ENCODE results near the gene SYTL2.

SYTL2 gene

DNA sequence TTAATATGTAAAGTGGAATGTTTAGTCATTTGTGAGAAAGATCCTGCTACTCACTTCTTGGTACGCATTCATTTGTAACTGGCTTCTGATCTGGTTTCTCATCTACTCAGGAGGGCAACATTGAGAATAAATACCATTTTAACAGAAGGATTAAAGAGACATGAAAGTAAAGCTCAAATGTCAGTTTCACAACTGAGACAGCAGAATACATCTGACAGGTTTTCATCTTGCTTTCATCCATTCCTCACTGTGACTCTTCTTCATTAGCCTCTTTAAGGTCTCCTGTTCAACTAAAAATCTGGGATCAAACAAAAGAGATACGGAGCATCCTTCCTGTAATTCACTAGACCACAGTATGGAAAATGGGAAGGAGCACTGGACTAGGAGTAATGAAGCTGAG lies 93.5 kb downstream of the SYTL2 start:
- TF ChIP-seq, protein P1, sequence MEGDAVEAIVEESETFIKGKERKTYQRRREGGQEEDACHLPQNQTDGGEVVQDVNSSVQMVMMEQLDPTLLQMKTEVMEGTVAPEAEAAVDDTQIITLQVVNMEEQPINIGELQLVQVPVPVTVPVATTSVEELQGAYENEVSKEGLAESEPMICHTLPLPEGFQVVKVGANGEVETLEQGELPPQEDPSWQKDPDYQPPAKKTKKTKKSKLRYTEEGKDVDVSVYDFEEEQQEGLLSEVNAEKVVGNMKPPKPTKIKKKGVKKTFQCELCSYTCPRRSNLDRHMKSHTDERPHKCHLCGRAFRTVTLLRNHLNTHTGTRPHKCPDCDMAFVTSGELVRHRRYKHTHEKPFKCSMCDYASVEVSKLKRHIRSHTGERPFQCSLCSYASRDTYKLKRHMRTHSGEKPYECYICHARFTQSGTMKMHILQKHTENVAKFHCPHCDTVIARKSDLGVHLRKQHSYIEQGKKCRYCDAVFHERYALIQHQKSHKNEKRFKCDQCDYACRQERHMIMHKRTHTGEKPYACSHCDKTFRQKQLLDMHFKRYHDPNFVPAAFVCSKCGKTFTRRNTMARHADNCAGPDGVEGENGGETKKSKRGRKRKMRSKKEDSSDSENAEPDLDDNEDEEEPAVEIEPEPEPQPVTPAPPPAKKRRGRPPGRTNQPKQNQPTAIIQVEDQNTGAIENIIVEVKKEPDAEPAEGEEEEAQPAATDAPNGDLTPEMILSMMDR (conservative IDR thresholded peaks at IDR 0.05; ENCODE audit: control insufficient read depth, insufficient read depth, low read depth, low read length), result no peak
- no peak for DNase-seq (ENCODE audit: low read depth)
- no peak overlapping the region for H3K4me3 ChIP-seq (ENCODE audit: control insufficient read depth, low read depth, low read length)

DNA sequence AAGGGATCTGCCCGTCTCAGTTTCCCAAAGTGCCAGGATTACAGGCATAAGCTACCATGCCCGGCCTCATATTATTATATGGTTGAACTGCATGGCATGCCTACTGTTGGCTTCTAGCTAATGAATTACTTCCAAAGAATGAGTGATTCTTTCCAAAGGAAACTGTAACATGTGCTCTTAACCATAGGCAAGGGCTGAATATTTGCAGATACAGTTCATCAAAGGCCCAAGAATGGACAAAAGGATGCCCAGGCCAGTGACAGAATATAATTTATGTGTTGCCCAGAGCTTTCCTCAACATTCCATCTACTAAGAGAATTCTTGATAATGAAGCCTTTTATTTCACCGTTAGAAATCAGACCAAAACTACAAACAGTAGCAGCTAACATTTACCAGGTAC lies 98.0 kb downstream of the SYTL2 start:
- H3K4me3 ChIP-seq (ENCODE audit: control insufficient read depth, low read depth, low read length), result no peak overlapping the region
- no peak for DNase-seq (ENCODE audit: low read depth)
- TF ChIP-seq, protein P1 (conservative IDR thresholded peaks at IDR 0.05; ENCODE audit: control insufficient read depth, insufficient read depth, low read depth, low read length), result no peak

DNA sequence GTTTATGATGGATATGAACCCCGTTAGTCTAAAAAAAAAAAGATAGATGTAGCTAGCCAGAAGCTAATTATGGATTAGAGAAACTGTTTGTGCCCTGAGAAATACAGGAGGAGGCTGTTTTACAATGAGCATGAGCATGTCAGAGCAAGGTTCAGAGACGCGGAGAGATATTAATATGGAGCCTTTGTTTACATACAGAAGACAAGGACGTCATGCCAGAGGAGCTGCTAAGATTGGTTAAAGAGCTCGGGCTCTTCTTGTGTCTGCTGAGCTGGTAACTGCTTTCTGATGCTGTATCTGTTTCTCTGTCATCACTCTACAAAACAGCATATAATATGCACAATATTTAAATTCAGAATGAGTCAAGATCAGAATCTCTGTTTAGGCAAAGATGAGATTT lies 100.0 kb downstream of the SYTL2 start:
- no peak for DNase-seq (ENCODE audit: low read depth)
- TF ChIP-seq, protein P1 (conservative IDR thresholded peaks at IDR 0.05; ENCODE audit: control insufficient read depth, insufficient read depth, low read depth, low read length), result no peak
- H3K4me3 ChIP-seq (ENCODE audit: control insufficient read depth, low read depth, low read length), result no peak overlapping the region

DNA sequence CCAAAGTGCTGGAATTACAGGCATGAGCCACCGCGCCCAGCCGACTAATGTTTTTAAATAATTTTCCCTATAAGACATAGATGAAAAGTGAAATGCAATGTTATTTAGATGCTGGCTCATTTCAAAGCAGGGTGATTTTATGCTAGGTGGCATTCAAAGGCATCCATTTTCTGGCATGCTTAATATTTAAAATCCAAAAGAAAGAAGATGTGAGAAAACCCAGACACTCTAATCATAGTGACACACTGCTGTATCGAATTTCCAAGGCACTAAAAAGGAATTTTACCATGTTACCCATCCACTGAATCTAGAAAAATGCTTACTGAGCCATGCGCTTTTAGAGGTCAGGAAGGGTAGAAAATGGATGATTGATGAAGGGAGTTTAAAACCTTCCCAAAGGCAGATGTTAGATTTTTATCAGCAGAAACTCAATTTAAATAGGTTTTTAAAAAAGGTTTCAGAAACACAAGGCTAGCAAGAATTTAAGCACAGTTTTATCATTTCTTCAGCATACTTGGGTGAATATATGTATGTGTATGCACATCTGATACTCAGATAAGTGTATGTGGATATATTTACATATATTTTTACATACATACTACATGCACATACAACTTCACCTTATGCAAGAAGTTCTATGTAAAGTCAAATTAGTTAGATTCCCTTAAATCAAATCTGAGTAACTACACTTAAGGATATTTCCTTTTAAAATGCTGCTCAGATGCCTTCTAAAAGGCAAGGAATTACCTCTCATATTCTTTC lies 100.8 kb downstream of the SYTL2 start:
- no peak overlapping the region for H3K4me3 ChIP-seq (ENCODE audit: control insufficient read depth, low read depth, low read length)
- TF ChIP-seq, protein P1 (conservative IDR thresholded peaks at IDR 0.05; ENCODE audit: control insufficient read depth, insufficient read depth, low read depth, low read length), result no peak
- no peak for DNase-seq (ENCODE audit: low read depth)

DNA sequence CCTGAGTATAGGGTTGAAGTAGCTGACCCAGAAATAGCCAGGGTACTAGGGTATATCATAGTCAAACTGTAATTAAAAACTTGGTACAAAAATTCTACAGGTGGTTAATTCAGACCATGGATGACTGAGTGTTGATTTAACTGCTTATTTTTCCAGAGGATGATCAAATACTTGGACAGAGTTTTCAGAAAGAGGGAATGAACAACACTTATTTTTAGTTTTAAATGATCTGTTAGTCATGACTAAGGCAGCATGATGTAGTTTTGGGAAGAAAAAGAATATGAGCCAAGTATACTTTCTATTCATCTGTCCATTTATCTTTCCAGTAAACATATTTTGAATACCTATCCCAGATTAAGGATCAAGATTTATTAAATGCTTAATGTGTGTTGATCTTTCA lies 105.1 kb downstream of the SYTL2 start:
- DNase-seq (ENCODE audit: low read depth), result peak; percentile 52
- TF ChIP-seq, protein P1 (conservative IDR thresholded peaks at IDR 0.05; ENCODE audit: control insufficient read depth, insufficient read depth, low read depth, low read length), result no peak
- H3K4me3 ChIP-seq (ENCODE audit: control insufficient read depth, low read depth, low read length), result no peak overlapping the region

DNA sequence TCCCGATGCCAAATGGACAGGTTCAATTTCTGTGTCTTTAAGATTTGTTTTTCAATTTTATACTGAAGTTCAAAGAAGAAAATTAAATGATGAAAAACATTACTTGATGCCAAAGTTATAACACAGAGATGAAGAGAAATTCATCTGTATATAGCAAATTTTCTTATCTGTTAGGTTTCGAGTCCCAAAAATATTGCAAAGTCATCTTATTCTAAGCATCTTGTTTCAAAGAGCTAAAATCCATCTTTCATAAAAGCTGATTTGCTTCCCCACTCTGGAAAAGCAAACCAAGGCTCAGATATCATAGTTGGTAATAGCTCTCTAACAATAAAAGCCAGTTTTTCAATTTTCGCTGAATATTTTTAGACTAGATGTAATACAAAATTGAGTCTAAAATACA lies 106.0 kb downstream of the SYTL2 start:
- no peak for DNase-seq (ENCODE audit: low read depth)
- TF ChIP-seq, protein P1 (conservative IDR thresholded peaks at IDR 0.05; ENCODE audit: control insufficient read depth, insufficient read depth, low read depth, low read length), result no peak
- no peak overlapping the region for H3K4me3 ChIP-seq (ENCODE audit: control insufficient read depth, low read depth, low read length)
